A549 (cell line): Measurements from ENCODE around the gene ANK3. TPM values are rescaled to one million over a fixed set of nuclear protein-coding genes. Genes with fewer than 3 reads are reported as not detected.
"Not testable (repeated sequence)": the region's sequence is repeated elsewhere in the genome, so short reads cannot be mapped to it uniquely, and the experiment has no call there.

Experiments used
- ATAC-seq, 2 experiments: fragments of 200-7000 bp in 1 of 2; fragments of >200 bp in 1 of 2; cut with Nextera tagmentation in 1 of 2; cut with Tn5 transposase in 1 of 2; 3 replicates each; pipeline versions ENCODE4 v1.8.0 to v1.9.1; 2018 to 2020; ENCODE audit warnings: mild to moderate bottlenecking in 1 of 2, moderate library complexity in 1 of 2
- CTCF ChIA-PET: fragments of 300-600 bp; sonication (Branson Sonifier 250); formaldehyde crosslinking; extraction: SDS; loops from one replicate; lab custom pipeline; 2021; ENCODE audit warnings: antibody characterized with exemption, inconsistent platforms; lab: Yijun Ruan, JAX
- POLR2A ChIA-PET: fragments of 350-600 bp; formaldehyde crosslinking; extraction: SDS; loops from one replicate; lab custom pipeline; 2021; ENCODE audit warnings: antibody characterized with exemption, inconsistent platforms; lab: Yijun Ruan, JAX
- DNase-seq, 2 experiments: peaks; one replicate each; pipeline versions ENCODE4 v3.0.0 to v3.0.0-alpha.2; 2011 to 2016; ENCODE audit warnings: low read depth in 1 of 2, low spot score in 1 of 2
- FAIRE-seq: peaks from 2 replicates; lab custom pipeline; 2011; peaks lifted over from hg19 to GRCh38; lab: Jason Lieb, UNC
- H3K27ac ChIP-seq, 2 experiments: fragments of >200 bp; sonication (Bioruptor Twin); formaldehyde crosslinking; 3 replicates each; pipeline ENCODE4 v1.5.1; 2016 to 2017
- H3K4me1 ChIP-seq: fragments of >200 bp; sonication (Bioruptor Twin); formaldehyde crosslinking; 3 replicates; pipeline ENCODE4 v1.6.1; 2016
- H3K4me2 ChIP-seq: fragments of >200 bp; sonication (Bioruptor Twin); formaldehyde crosslinking; 3 replicates; pipeline ENCODE4 v1.6.1; 2016
- H3K4me3 ChIP-seq: fragments of >200 bp; sonication (Bioruptor Twin); formaldehyde crosslinking; 3 replicates; pipeline ENCODE4 v1.5.1; 2016
- H3K9me3 ChIP-seq: fragments of >200 bp; sonication (Bioruptor Twin); formaldehyde crosslinking; 3 replicates; pipeline ENCODE4 v1.6.1; 2016
- BHLHE40 ChIP-seq: IDR thresholded peaks from 2 replicates; pipeline ENCODE4 v1.6.1; 2012; ENCODE audit warnings: low read depth, low read length, inconsistent platforms
- CTCF ChIP-seq: fragments of >200 bp; sonication (Bioruptor Twin); formaldehyde crosslinking; IDR thresholded peaks from 3 replicates; pipeline ENCODE4 v1.5.1; 2016
- E2F6 ChIP-seq: IDR thresholded peaks from 2 replicates; pipeline ENCODE4 v1.6.1; 2012; ENCODE audit warnings: low read depth, borderline replicate concordance
- FOSL2 ChIP-seq, 2 experiments: fragments of 450-650 bp in 1 of 2; fragments of >200 bp in 1 of 2; sonication (Bioruptor Twin) in 1 of 2; formaldehyde crosslinking; IDR thresholded peaks; 2 replicates each; pipeline versions ENCODE4 v1.5.0 to v1.6.1; 2016 to 2020; ENCODE audit warnings: mild to moderate bottlenecking in 1 of 2, moderate library complexity in 1 of 2
- HEYL ChIP-seq: fragments of 250-450 bp; sonication (Bioruptor Pico); IDR thresholded peaks from 2 replicates; pipeline ENCODE4 v1.8.0; 2021; ENCODE audit warnings: mild to moderate bottlenecking, moderate library complexity
- HMGXB4 ChIP-seq: fragments of 250-450 bp; sonication (Bioruptor Pico); IDR thresholded peaks from 2 replicates; pipeline ENCODE4 v1.5.0; 2021; ENCODE audit warnings: mild to moderate bottlenecking, moderate library complexity, borderline replicate concordance
- HOXB13 ChIP-seq: fragments of 250-450 bp; sonication (Bioruptor Pico); IDR thresholded peaks from 2 replicates; pipeline ENCODE4 v1.5.0; 2020; ENCODE audit warnings: low read depth, mild to moderate bottlenecking, moderate library complexity
- JUNB ChIP-seq: fragments of >200 bp; sonication (Bioruptor Twin); formaldehyde crosslinking; IDR thresholded peaks from 2 replicates; pipeline ENCODE4 v1.6.1; 2016
- MAZ ChIP-seq: fragments of 150-350 bp; IDR thresholded peaks from 2 replicates; pipeline ENCODE4 v1.6.1; 2014; ENCODE audit warnings: antibody characterized with exemption, low read depth, low read length, borderline replicate concordance
- NPAS2 ChIP-seq: fragments of 250-450 bp; sonication (Bioruptor Pico); IDR thresholded peaks from 2 replicates; pipeline ENCODE4 v1.8.0; 2022; ENCODE audit warnings: mild to moderate bottlenecking, moderate library complexity, borderline replicate concordance
- NR3C1 ChIP-seq: fragments of >200 bp; sonication (Bioruptor Twin); formaldehyde crosslinking; IDR thresholded peaks from 3 replicates; pipeline ENCODE4 v1.6.1; 2017
- POLR2AphosphoS2 ChIP-seq: conservative IDR thresholded peaks from 2 replicates; pipeline ENCODE4 v1.6.1; 2012; ENCODE audit warnings: low read length, improper control_type of control experiment, inconsistent platforms
- RAD21 ChIP-seq, 2 experiments: fragments of >200 bp in 1 of 2; sonication (Bioruptor Twin) in 1 of 2; formaldehyde crosslinking in 1 of 2; IDR thresholded peaks in 1 of 2; conservative IDR thresholded peaks in 1 of 2; 2 replicates in 1 of 2; 3 replicates in 1 of 2; pipeline ENCODE4 v1.6.1; 2012 to 2018; ENCODE audit warnings: inconsistent platforms in 1 of 2
- SMC3 ChIP-seq: fragments of >200 bp; sonication (Bioruptor Twin); formaldehyde crosslinking; IDR thresholded peaks from 3 replicates; pipeline ENCODE4 v1.6.1; 2018; ENCODE audit warnings: inconsistent platforms
- TFCP2L1 ChIP-seq: fragments of 250-450 bp; sonication (Bioruptor Pico); IDR thresholded peaks from 2 replicates; pipeline ENCODE4 v1.5.0; 2021; ENCODE audit warnings: mild to moderate bottlenecking
- ZSCAN20 ChIP-seq: fragments of 250-450 bp; sonication (Bioruptor Pico); IDR thresholded peaks from 2 replicates; pipeline ENCODE4 v1.8.0; 2022; ENCODE audit warnings: mild to moderate bottlenecking, moderate library complexity
- WGBS: methylation state at CpG from one replicate; pipeline ENCODE4 v1.1.6; 2017; ENCODE audit errors: missing lambda C conversion rate; 5-methylcytosine and 5-hydroxymethylcytosine counted together
- polyA plus RNA-seq, 4 experiments: library from polyadenylated mRNA; depleted of rRNA in 3 of 4; stranded (reverse); fragments of >200 nt; fragmentation: RNase III in 1 of 4; extraction: RNeasy Plus Mini Kit Qiagen cat#74134 plus additional on column Dnase treatment in 1 of 4; gene quantifications; 2 replicates in 3 of 4; 3 replicates in 1 of 4; pipeline ENCODE4 v1.2.3, GENCODE V29; 2011 to 2017
- TF ChIP-seq, protein P1 (sequence below): fragments of >200 bp; sonication (Bioruptor Twin); formaldehyde crosslinking; IDR thresholded peaks from 2 replicates; pipeline ENCODE4 v1.6.1; 2016
- TF ChIP-seq, protein P2 (sequence below): fragments of 200-600 bp; sonication (generic); IDR thresholded peaks from 2 replicates; pipeline ENCODE4 v1.6.1; 2016; ENCODE audit warnings: antibody characterized with exemption, mild to moderate bottlenecking, moderate library complexity
- TF ChIP-seq, protein P3 (sequence below): fragments of 250-450 bp; sonication (Bioruptor Pico); IDR thresholded peaks from 2 replicates; pipeline ENCODE4 v1.5.0; 2020; ENCODE audit warnings: low read depth, mild to moderate bottlenecking, moderate library complexity

The ANK3 gene
- polyA plus RNA-seq, 2 of the 4 experiments (the other 2 are of a cell fraction) = 0.56 to 5.4 TPM

DNA sequence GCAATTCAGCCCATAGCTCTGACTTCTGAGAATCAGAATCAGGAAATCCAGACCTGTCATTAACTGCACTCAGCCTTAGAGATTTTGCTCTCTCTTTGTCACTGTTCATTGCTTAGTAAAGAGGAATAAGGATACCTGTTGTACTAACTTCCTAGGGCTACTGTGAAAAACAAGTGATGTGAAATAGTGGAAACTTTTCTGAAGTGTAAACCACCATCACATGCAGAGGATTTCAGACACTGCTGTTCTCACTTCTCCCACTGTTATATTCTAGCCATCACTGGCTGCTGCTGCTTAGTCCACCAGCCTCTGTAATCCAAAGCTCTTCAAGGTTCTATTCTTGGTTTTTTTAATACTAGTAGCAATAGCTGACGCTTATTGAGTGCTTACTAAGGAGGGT lies 353.7 kb downstream of the ANK3 start:
- ChIA-PET POLR2A (interaction anchor here (0.8 kb wide), 1 partner anchor 129 kb away, joined by 3 read pairs; the partner anchor contains the start of gene CCDC6), CTCF (interaction anchor here (0.6 to 3.4 kb wide), 6 partner anchors 10 to 413 kb away, joined by 3 to 19 read pairs (median 4); no protein-coding TSS in a partner anchor)
- Histone ChIP-seq H3K4me2 (no peak overlapping the region), H3K27ac (no peak overlapping the region), H3K9me3 (no peaks in the 10 kb centered on the region), H3K4me3 (no peak overlapping the region), H3K4me1 (no peaks in the 10 kb centered on the region)
- FAIRE-seq (no peak), ATAC-seq (no peak), DNase-seq (no peak)
- TF ChIP-seq, protein P1, sequence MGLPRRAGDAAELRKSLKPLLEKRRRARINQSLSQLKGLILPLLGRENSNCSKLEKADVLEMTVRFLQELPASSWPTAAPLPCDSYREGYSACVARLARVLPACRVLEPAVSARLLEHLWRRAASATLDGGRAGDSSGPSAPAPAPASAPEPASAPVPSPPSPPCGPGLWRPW = no peak
- 28% methylated on average over 1 of the region's 1 CpG for WGBS

- POLR2A ChIA-PET, H3K27ac ChIP-seq, DNase-seq, H3K4me2 ChIP-seq, H3K9me3 ChIP-seq, H3K4me1 ChIP-seq, FAIRE-seq, H3K4me3 ChIP-seq, ATAC-seq: not testable (repeated sequence)
- WGBS = 76% methylated on average over 5 of the region's 5 CpGs
- CTCF ChIA-PET = interaction anchor here (1.0 to 3.4 kb wide), 4 partner anchors 14 to 413 kb away, joined by 3 to 19 read pairs (median 6); no protein-coding TSS in a partner anchor
Measured at GRCh38 chr10:60035375-60035774, 354.3 kb downstream of the ANK3 start.

- FAIRE-seq (peak; percentile 92), DNase-seq (peak; percentile 35 to 67), ATAC-seq (peak; percentile 66 to 82; a peak in 4 of 6 replicates)
- Histone ChIP-seq H3K4me2 (no peak overlapping the region), H3K4me3 (no peak overlapping the region), H3K27ac (no peak overlapping the region), H3K9me3 (no peaks in the 10 kb centered on the region), H3K4me1 (no peaks in the 10 kb centered on the region)
- 0% methylated on average over 1 of the region's 1 CpG for WGBS
- POLR2A ChIA-PET = no interaction called here
- CTCF ChIA-PET = interaction anchor here (1.0 to 1.4 kb wide), 5 partner anchors 8 to 409 kb away, joined by 3 to 10 read pairs (median 5); no protein-coding TSS in a partner anchor
- TF ChIP-seq NR3C1 (no peak), SMC3 (peak; percentile 72), MAZ (no peak), RAD21 (conservative IDR thresholded peaks at IDR 0.05 in 1 of 2, IDR thresholded peaks at IDR 0.05 in 1 of 2) (peak; percentile 81), CTCF (peak; percentile 62), FOSL2 (IDR thresholded peaks at IDR 0.05) (no peak), FOSL2 (CRISPR knock-in tag; IDR thresholded peaks at IDR 0.05) (0 out of 2 replicates have a peak, but pooled peaks have one; percentile 17)
Measured at GRCh38 chr10:60032723-60033122, 357.0 kb downstream of the ANK3 start.

- no peak for ATAC-seq
- Histone ChIP-seq H3K4me2 (no peak overlapping the region), H3K27ac (no peak overlapping the region), H3K4me3 (no peak overlapping the region), H3K4me1 (no peaks in the 10 kb centered on the region), H3K9me3 (no peaks in the 10 kb centered on the region)
- FAIRE-seq = no peak
- ChIA-PET CTCF (interaction anchor here (0.7 to 4.6 kb wide), 7 partner anchors 8 to 406 kb away, joined by 3 to 26 read pairs (median 3); no protein-coding TSS in a partner anchor), POLR2A (no interaction called here)
- DNase-seq = no peak
- TF ChIP-seq TFCP2L1 (CRISPR knock-in tag) (no peak), E2F6 (no peak), NPAS2 (no peak), BHLHE40 (no peak), HOXB13 (CRISPR knock-in tag) (no peak), HEYL (CRISPR knock-in tag) (no peak), POLR2AphosphoS2 (no peak), ZSCAN20 (no peak), MAZ (no peak), JUNB (no peak), HMGXB4 (no peak)
- TF ChIP-seq, protein P2, sequence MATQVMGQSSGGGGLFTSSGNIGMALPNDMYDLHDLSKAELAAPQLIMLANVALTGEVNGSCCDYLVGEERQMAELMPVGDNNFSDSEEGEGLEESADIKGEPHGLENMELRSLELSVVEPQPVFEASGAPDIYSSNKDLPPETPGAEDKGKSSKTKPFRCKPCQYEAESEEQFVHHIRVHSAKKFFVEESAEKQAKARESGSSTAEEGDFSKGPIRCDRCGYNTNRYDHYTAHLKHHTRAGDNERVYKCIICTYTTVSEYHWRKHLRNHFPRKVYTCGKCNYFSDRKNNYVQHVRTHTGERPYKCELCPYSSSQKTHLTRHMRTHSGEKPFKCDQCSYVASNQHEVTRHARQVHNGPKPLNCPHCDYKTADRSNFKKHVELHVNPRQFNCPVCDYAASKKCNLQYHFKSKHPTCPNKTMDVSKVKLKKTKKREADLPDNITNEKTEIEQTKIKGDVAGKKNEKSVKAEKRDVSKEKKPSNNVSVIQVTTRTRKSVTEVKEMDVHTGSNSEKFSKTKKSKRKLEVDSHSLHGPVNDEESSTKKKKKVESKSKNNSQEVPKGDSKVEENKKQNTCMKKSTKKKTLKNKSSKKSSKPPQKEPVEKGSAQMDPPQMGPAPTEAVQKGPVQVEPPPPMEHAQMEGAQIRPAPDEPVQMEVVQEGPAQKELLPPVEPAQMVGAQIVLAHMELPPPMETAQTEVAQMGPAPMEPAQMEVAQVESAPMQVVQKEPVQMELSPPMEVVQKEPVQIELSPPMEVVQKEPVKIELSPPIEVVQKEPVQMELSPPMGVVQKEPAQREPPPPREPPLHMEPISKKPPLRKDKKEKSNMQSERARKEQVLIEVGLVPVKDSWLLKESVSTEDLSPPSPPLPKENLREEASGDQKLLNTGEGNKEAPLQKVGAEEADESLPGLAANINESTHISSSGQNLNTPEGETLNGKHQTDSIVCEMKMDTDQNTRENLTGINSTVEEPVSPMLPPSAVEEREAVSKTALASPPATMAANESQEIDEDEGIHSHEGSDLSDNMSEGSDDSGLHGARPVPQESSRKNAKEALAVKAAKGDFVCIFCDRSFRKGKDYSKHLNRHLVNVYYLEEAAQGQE = no peak
- TF ChIP-seq, protein P3, sequence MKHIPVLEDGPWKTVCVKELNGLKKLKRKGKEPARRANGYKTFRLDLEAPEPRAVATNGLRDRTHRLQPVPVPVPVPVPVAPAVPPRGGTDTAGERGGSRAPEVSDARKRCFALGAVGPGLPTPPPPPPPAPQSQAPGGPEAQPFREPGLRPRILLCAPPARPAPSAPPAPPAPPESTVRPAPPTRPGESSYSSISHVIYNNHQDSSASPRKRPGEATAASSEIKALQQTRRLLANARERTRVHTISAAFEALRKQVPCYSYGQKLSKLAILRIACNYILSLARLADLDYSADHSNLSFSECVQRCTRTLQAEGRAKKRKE (CRISPR knock-in tag) = no peak
Measured at GRCh38 chr10:60031664-60032063, 358.0 kb downstream of the ANK3 start.
